ENCODE measurements around the gene SLC47A1. TPM values are rescaled to one million over a fixed set of nuclear protein-coding genes. Genes with fewer than 3 reads are reported as not detected.

SLC47A1 gene
- total and polyA plus RNA-seq, 9 of the 15 experiments (the other 6 are each of a cell fraction or from before 2014, with no cell fraction given) = not detected

DNA sequence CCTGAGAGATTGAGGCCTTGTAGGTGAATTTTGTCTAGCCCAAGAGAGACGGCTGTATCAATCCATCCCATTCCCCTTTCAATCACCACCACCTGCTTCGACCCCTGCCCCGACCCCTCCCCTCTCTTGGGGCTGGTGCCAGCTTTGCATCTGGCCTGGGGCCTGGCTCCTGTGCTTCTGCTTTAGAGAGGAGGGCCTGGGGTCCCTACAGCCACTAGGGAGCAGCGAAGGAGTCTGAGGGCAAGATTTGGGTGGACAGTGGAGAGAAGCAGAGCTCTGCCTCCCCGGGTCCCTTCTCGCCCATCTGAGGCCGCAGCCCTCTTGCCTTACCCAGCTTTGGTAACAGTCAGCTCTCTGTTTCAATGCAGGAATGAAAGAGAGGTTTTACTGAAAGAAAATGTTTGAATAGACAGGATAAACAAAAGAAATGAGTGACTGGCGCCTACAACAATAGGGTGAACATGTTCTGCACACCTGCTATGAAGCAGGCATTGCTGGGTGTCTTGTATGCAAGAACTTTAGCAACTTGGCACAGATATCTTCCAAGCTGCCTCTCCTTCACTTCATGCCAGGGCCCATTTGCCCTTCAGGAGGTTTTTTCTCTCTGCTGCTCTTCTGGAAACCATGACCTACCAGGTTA lies 57.4 kb downstream of the SLC47A1 start:
- no peak for DNase-seq (ENCODE audit: extremely low read depth in 1 of 4, low spot score in 3 of 4)
- peaks cover 0 to 13% of the 10 kb centered on the region in 2 experiments; a peak in 3 of 5 replicates for H3K27me3 ChIP-seq (ENCODE audit: control insufficient read depth in 2 of 2, insufficient read depth in 2 of 2, low read length in 2 of 2)
- no peaks in the 10 kb centered on the region for H3K4me1 ChIP-seq (replicated peaks in 1 of 2; ENCODE audit: control insufficient read depth in 2 of 2, insufficient read depth in 2 of 2, low read length in 2 of 2)
- no peaks in the 10 kb centered on the region for H4K20me1 ChIP-seq (replicated peaks; ENCODE audit: control insufficient read depth, insufficient read depth, low read length)
- ChIA-PET POLR2A (no interaction called here), CTCF (ENCODE audit: low intra/inter-chr PET ratio) (no interaction called here)
- H3K9me3 ChIP-seq (replicated peaks; ENCODE audit: control insufficient read depth, insufficient read depth, low read depth, low read length) = no peaks in the 10 kb centered on the region
- no peak overlapping the region for H2AFZ ChIP-seq (ENCODE audit: low read depth, low read length)
- ATAC-seq = no peak
- H3K36me3 ChIP-seq (ENCODE audit: control insufficient read depth, insufficient read depth, low read length) = no peaks in the 10 kb centered on the region
- H3K4me2 ChIP-seq (ENCODE audit: insufficient read depth, low read length) = no peak overlapping the region
- no peak for TF ChIP-seq CUX1 (CRISPR knock-in tag; IDR thresholded peaks at IDR 0.05)
- no peak for TF ChIP-seq CREB1 (IDR thresholded peaks at IDR 0.05)
- TF ChIP-seq CREB1 (CRISPR knock-in tag; IDR thresholded peaks at IDR 0.05) = no peak
- TF ChIP-seq, protein P1, sequence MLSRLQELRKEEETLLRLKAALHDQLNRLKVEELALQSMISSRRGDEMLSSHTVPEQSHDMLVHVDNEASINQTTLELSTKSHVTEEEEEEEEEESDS (CRISPR knock-in tag; IDR thresholded peaks at IDR 0.05) = no peak
- TF ChIP-seq POLR3G (IDR thresholded peaks at IDR 0.05; ENCODE audit: extremely low read depth, insufficient read length, insufficient replicate concordance) = no peak
- no peak for TF ChIP-seq PRPF4 (IDR thresholded peaks at IDR 0.05; ENCODE audit: insufficient read depth, low read depth, low read length, poor library complexity, severe bottlenecking)
- no peak for TF ChIP-seq NFE2 (IDR thresholded peaks at IDR 0.05; ENCODE audit: low read depth)
- no peak for TF ChIP-seq TEAD1 (CRISPR knock-in tag; IDR thresholded peaks at IDR 0.05)
- no peak for TF ChIP-seq ZSCAN32 (CRISPR knock-in tag; IDR thresholded peaks at IDR 0.05)
- TF ChIP-seq FOXK1 (CRISPR knock-in tag; IDR thresholded peaks at IDR 0.05; ENCODE audit: borderline replicate concordance) = no peak
- TF ChIP-seq SRSF9 (IDR thresholded peaks at IDR 0.05; ENCODE audit: borderline replicate concordance, low read depth, low read length) = no peak
- BruUV-seq (replicated peaks) = no TSS peak
- intact Hi-C loops (cut with micrococcal nuclease) (no loop called here), in situ Hi-C loops (cut with MboI) (no loop called here)
- H3K9me1 ChIP-seq (ENCODE audit: control insufficient read depth, insufficient read depth, low read length) = no peaks in the 10 kb centered on the region
- no peak overlapping the region for H3K4me3 ChIP-seq
- FAIRE-seq = no peak
- no peaks in the 10 kb centered on the region for H3K79me2 ChIP-seq (ENCODE audit: control insufficient read depth, insufficient read depth, low read length)
- H3K27ac ChIP-seq (ENCODE audit: extremely low read depth, low read depth, low read length) = no peak overlapping the region
- 6% methylated on average over 5 of the region's 8 CpGs for WGBS (ENCODE audit: insufficient coverage, low coverage, missing lambda C conversion rate)
- H3K9ac ChIP-seq (ENCODE audit: insufficient read depth in 1 of 2, low read depth in 2 of 2, low read length in 2 of 2) = no peak overlapping the region

Data from K562 (cell line).